ENCODE results near the gene CARMIL1.

Gene CARMIL1

DNA sequence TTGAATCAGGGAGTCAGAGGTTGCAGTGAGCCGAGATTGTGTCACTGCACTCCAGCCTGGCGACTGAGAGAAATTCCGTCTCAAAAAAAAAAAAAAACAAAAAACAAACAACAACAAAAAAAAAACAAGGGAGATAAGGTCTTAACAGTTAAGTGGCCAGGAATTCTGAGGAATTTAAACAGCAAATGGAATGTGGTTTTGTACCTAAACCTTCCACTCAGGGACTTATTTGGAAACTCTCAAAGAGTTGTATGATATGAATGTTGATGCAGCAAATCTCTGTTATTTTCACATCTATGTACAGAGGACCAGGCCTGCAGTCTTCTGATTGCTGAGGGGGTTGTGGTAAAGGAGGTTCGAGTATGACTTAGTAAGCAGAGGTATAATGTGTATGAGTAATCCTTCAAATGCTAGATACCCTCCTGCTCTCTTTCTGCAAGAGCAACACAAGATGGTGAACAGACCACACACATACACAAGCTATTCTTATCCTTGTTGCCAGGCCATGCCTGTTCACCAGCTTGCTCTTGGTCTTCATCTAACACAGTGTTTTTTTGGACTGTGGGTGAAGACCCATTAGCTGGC lies 197.9 kb downstream of the CARMIL1 start:
- DNase-seq (ENCODE audit: low read depth): no peak

DNA sequence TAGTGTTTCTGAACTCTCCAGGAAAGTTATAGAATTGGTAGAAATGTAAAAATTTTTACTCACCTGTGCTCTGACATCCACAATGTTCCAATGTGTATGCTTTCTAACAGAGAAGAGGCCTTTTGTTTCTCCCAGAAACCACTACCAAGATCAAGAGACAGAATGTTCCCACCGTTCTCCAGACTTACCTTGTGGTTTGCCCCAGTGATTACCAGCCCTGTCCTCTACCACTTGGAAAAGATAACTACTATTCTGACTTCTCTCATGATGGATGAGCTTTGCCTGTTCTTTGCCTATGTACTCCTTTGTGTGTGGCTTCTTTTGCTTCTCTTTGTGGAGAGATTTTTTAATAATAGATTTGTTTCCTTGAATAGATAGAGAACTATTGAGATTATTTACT lies 199.8 kb downstream of the CARMIL1 start:
- DNase-seq (ENCODE audit: low read depth): no peak

DNA sequence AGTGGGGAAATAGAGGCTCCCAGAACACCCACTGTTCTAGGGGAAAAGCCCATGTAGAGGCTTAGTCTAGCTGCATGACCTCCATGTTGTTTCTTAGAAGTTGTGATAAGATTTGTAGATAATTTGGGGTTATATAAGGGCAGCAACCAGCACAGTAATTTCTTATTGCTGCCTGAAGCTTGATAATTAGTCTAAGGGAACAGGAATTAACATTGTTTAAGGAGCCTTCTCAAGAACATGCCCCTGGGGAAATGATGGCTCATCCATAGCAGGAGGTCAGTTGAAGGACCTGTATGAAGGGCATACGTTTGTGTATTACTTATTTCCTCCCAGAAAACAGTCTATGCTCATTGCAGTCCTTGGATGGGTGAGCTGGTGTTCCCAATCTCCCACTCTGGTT lies 202.1 kb downstream of the CARMIL1 start:
- no peak for DNase-seq (ENCODE audit: low read depth)

DNA sequence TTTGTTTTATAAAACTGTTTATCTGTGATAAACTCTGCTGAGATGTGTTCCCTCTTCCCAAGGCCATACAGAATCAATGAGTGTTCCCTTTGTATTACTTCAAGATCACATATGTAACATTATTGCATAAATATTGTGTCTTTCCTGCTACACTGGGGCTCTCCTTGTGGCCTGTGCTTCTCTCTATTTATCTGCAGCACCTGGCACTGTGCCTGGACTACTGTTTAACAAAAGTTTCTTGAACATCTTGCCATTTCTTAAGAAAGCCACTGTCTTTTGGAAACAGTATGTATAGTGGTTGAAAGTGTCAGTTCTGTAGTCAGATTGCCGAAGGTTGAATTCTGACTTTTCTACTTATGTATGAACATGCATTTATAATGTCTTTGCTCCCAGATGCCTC lies 203.8 kb downstream of the CARMIL1 start:
- DNase-seq (ENCODE audit: low read depth): no peak

DNA sequence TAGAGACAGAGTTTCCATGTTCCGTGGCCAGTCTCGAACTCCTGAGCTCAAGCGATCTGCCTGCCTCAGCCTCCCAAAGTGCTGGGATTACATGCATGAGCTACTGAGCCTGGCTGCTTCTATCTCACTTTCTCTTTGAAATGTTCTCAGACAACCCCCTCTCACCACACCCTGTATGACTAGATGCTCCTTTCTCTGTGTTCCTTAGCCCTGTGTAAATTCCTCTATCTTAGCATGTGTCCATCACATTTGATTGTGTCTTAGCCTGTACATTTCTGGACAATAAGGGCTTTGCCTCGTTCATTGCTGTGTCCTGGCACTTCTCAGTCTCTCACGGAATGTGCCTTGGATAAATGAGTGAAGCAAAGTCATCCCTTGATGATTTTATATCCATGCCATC lies 204.8 kb downstream of the CARMIL1 start:
- no peak for DNase-seq (ENCODE audit: low read depth)

DNA sequence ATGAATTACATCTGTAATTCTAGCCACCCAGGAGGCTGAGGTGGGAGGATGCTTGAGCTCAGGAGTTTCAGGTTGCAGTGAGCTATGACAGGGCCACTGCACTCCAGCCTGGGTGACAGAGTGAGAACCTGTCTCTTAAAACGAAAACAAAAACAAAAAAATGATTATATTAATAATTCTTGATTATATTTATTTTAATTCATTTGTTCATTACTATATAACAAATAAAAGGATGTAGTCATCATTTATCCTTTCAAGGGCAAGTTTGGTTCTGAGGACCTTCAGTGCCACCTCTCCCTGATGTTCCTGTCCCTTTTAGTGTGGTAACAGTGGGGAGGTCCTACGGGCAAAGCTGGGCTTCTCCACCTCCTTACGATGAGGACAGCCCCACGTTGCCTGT lies 205.7 kb downstream of the CARMIL1 start:
- no peak for DNase-seq (ENCODE audit: low read depth)

DNA sequence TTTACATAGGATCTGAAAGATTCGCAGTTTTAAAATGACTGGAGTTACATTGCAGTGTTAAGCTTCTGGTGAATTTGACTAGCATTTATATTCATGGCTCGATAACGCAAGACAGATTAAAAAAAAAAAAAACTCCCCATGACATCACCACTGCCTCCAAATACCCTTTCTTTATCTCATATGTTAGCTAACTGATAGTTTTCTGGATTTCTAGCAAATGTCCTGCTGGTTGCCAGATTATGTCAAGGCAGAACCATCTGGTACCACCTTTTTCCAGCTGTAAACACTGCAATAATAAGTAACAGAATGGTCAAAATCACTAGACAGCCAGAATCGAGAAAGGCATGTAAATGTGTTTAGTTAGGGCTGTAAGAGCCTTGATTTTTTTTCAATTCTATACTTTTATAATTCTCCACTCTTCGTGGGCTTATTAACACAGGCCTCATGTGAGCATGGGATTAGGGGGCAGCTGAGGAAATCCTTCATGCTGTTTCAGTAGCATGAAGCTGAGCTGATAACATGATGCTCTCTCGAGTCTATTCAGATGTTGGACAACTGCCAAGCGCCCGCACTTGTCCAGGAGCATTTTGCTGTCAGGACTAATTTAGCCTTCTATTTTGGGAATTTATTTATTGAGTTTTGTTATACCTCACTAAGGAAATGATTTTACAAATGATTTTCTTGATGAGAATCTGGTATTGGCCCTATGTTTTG lies 206.8 kb downstream of the CARMIL1 start:
- DNase-seq (ENCODE audit: low read depth): no peak

DNA sequence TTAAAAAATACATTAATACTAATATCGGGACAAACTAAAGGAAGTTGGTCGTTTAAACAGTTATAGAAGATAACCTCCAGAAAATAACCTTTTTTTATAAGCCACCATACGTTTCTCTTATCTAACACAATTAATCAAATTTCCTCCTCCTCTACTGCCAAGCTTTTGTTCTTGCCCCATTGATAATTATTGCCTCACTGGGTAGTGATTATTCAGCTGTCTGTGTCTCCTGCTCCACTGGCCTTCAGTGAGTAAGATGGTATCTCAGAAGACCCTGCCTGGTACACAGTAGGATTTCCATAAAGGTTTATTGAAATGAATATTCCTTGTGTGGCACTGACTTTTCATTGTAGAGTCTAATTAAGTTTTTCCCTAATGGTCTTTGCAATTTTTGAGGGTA lies 207.4 kb downstream of the CARMIL1 start:
- no peak for DNase-seq (ENCODE audit: low read depth)

DNA sequence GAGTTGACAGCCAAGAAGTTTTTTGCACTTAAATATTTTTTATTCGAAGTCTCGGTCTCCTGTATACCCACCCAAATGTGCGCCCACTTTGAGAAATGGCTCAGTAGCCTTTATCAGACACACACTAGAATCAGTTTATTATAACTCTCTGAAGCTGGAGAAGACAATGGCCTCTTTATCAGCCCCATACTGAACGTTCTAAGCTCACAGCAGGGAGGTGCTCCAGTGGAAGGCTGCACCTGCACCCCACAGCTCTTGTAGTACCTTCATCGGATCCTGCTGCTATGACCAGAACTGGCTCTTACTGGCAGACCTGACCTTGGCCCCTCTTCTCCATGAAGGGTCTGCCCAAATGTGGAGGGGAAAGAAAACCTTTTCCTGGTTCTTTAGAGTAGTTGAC lies 207.8 kb downstream of the CARMIL1 start:
- DNase-seq (ENCODE audit: low read depth): no peak

DNA sequence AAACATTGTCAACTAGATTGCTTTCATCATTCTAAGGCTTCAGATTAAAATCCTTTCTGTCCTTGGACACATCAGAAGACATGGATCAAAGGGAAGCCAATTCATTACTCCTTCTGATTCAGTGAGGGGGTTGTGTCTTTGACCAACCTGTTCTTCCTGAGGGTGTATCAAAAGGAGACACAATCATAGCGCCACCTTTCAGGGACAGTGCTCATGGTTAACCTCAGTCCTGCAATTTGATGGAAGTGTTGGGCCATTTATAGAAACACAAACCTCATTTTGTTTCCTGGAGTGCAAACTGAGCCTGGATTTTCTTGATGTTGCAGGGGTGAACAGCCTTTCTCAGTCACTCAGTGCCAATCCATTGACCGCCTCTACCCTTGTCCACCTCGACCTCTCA lies 209.0 kb downstream of the CARMIL1 start:
- DNase-seq (ENCODE audit: low read depth): no peak

DNA sequence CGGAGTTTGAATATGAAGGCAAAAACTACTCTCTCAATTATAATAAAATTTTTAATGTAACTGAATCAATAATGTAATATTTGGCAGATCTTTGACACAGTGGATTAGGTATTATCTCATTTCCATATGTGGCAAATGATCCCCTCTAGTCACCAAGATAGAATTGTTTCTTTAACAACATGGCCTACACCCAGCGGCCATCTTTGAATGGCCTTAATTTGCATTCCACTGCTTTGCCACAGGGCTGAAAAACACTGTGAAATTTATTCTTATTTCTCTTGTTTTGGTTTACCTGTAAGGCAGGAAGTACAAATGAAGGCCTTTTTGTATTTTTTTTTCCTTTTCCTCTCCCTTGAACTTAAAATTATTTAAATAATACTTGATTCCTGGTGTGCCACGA lies 210.2 kb downstream of the CARMIL1 start:
- no peak for DNase-seq (ENCODE audit: low read depth)

DNA sequence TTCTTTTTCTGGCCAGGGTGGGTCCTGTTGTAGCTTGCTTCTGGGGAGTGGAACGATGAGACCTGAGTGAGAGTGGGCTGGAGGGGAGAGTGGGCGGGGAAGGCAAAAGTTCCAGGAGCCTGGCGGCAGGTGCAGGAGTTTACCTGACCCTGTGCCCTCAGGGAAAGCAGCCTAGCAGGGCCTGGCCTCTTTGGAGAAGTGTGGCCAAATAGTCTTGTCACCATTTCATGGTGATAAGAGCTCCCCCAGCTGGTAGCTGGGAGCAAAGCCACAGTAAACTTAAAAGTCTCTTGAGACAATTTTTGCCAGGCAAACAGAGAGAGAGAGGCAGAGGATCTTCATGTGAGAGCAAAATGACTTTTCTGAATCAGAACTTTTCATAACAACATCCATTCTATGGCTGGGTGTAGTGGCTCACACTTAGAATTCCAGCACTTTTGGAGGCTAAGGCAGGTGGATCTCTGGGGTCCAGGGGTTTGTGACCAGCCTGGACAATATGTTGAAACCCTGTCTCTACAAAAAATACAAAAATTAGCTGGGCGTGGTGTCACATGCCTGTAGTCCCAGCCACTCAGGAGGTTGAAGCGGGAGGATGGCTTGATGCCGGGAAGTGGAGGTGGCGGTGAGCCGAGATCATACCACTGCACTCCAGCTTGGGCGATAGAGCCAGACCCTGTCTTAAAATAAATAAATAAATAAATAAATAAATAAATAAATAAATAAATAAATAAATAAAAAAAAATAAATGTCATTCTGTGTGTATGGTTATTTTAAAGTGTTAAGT lies 211.0 kb downstream of the CARMIL1 start:
- DNase-seq (ENCODE audit: low read depth): peak; percentile 54

DNA sequence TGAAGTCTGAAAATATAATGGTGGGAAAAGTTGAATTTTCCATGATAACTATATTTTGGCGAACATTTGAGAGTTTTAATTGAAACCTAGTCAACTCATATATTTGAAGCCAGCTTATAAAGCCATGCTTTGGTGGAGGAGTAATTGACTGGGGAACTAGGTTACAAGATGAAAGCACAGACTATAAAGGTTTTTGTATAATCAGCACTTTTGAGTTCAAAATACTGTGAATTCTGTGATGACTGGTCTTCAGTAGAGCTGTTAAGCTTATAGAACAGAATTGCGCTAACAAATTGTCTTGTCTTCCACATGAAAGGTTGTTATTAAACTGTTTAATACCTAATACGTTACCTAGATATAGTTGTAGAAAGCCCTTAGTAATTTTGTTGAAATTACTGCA lies 213.8 kb downstream of the CARMIL1 start:
- DNase-seq (ENCODE audit: low read depth): no peak

DNA sequence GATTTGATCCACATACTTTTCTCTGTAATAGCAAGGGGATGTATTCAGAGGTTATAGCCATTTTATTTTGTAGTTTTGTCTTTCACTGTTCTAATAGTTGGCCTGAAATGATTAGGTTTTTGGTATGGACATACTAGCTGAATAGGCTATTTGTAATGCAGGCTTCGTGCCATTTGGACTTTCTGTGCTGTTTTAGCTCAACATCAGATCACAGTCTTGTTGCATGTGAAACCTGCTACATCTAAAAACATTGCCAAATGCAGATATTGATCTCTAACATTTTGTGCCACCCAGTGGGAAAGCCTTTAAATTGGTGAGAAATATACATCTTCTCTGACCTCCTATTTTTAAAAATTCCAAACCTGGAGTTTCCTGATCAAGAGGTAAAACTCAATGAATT lies 215.3 kb downstream of the CARMIL1 start:
- no peak for DNase-seq (ENCODE audit: low read depth)

DNA sequence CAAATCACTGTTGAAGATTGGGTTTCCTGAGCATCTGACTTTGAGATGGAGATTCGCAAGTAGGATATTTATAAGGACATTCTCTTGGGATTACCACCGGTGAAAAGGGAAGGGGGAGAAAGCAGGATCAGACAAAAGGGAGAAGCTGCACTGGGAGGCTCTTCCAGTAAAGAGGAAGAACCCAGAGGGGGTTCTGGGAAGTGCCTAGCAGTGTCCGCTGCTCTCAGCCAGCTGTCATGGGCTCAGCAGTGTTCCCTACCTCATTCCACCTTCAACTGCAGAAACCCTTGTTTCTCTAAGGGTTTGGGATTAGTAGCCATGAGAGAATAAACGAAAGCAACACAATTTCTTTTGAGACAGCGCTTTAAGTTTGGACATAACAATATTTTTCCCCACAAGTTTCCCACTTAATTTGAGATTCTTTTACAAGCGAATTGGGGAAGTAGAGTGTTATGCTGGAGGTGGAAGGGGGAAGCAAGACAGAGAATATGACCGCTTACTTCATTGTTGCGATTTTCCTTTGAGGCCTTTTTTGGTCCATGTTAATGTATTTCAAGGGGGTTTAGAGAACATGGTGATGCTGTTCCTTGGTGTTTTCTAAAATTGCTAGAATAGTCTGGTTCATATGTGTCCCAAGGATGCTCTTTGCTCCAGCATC lies 218.3 kb downstream of the CARMIL1 start:
- DNase-seq (ENCODE audit: low read depth): no peak

DNA sequence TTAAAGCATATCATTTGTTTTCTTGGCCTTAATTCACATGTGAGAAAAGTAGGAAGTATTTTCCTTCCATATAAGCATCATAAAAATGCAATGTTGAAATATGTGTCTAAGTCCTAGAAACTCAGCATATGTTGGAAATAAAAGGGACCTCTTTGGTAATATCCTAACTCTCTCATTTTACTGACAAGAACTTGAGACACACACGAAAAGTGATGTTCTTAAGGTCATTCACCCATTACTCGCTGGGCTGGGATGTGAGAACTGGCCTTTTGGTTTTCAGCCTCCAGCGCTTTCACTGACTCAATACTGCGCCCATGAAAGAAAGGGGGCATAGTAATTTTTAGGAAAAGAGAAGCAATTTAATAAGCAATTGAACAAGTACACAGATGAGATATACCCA lies 219.3 kb downstream of the CARMIL1 start:
- DNase-seq (ENCODE audit: low read depth): no peak

DNA sequence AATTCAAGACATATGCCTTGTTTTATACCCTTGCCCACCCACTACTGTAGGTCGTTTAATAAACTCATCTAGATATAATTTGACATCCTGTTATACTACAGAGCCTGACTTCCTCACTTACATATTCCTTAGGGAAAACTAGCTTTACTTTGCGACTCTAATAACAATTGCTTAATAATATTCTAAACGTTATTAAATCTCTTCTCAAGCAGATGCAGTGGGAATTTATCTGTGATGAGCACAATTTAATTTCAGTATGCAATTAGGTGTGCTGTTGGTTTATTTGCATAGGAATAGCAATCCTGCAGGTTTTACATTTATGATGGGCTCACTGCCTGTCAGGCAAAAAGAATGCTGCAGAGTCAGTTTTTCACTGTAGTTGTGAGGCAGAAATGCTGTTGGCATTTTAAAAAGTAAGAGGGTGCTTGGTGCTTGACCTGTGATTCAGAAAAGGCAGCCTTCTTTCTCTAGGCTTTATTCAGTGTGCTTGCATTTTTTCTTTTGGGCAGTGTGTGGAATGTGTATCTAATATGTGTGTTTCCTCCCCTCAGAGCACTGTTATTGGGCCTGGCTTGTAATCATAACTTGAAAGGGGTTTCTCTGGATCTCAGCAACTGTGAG lies 220.6 kb downstream of the CARMIL1 start:
- no peak for DNase-seq (ENCODE audit: low read depth)

DNA sequence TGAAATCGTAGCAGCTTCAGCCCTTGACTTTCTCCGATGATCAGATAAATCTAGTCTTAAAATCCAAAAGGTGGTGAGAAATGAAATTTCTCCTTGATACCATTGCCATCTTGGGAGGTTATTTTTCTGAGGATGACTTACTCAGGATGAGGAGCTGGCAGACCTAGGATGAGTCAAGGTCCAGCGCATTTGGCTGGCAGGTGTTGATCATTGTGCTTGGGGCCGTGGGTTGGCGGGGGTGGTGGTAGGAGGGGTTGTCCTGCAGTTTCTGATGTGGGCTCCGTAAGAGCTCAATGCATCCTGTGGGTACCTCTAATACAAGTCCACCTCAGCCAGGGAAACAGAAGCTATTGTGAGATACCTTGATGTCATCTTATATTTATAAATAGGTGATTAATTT lies 224.5 kb downstream of the CARMIL1 start:
- DNase-seq (ENCODE audit: low read depth): no peak

DNA sequence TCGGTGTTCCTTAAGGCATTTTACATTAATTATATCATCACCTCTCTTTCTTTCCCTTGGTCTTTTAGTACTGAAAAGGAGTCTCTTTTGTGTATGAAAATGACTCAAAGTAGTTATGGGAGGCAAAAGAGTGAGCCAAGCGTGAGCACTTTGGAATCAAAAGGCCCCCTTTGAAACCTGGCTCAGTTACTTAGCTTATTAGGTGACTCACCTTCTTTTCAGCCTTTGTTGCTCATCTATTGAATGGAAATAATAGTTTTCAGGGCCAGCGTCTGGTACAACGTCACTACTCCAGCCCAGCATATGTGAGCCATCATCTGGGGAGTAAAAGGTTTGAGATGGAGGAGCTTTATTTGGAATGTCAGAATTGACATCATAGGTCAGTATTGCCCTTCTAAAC lies 225.5 kb downstream of the CARMIL1 start:
- no peak for DNase-seq (ENCODE audit: low read depth)

DNA sequence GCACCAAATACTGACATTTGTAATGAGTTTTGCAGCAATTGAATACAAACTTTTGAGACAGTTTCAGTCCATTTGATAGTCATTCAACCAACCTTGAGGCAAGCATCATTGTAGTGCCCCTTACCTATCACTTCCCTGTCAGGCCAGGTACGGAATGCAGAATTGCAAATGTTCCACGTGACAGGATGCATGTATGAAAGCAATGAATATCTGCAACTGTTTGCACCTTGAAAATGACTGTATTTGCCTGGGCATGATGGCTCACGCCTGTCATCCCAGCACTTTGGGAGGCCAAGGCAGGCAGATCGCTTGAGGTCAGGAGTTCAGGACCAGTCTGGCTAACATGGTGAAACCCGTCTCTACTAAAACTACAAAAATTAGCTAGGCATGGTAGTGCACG lies 226.8 kb downstream of the CARMIL1 start:
- no peak for DNase-seq (ENCODE audit: low read depth)

DNA sequence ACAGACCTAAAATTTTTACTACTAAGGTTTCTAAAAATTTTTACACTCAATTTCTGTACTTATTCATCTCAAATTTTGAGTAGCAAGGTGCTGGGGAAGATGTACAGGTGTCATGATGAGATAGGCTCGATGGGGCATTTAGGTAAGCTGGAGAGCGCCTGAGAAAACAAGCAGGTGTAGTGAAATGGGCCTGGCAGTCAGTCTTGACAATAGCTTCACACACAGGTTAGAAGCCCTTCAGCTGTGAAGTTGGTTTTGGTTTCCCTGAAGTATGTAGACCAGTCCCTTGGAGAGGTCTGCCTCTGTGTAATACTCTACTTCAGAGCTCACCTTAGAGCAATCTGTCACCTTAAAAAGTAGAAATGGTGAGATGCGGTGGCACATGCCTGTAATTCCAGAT lies 228.9 kb downstream of the CARMIL1 start:
- DNase-seq (ENCODE audit: low read depth): no peak

DNA sequence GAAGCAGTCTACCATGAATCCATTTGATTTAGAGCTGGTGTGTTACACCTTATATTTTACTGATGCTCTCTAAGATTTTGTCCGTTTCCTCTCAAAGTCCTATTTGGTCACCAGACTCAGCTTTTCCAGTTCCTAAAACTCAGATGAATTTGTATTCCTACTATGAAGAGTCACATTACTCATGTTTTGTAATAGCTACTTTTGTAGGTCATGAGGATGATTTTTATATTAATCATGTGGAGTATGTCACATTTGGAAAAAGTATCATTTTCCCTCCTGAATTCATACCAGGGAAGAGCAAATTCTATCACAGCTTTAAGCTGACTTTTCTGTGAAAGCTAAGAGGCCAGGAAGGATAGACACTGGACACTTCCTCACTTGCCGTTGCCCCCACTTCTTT lies 232.2 kb downstream of the CARMIL1 start:
- no peak for DNase-seq (ENCODE audit: low read depth)

DNA sequence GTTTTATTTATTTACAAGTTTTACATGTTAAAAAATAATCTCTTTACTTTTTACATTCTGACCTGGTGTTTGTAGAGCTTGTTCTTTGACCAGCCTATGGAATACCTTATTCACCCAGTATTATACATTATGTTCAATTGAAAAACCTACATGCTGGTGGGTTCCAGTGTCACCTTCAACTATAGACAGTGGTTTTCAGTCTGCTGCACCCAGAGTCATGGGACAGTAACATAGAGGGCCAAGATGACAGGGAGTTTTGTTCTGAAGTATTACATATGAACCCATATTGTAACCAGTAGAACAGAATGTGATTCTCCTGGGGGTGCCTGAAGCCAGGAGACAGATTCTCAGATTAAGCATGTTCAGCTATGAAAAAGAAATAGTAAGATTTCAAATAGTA lies 233.4 kb downstream of the CARMIL1 start:
- DNase-seq (ENCODE audit: low read depth): no peak
